HepG2 (cell line): ENCODE data around the gene ASPRV1. TPM values are rescaled to one million over a fixed set of nuclear protein-coding genes. Genes with fewer than 3 reads are reported as not detected.

ENCODE experiments used
- polyA plus RNA-seq, 8 experiments: library from polyadenylated mRNA; depleted of rRNA in 3 of 8; stranded (reverse) in 7 of 8; unstranded in 1 of 8; fragments of >200 nt; fragmentation: Illumina TruSeq in 4 of 8; extraction: Trizol in 4 of 8; gene quantifications; 2 replicates each; pipeline versions ENCODE4 v1.2.1 to v1.2.3, GENCODE V29; 2011 to 2016; ENCODE audit warnings: low read depth in 4 of 8, missing spikeins in 1 of 8, mixed read lengths in 1 of 8; ENCODE audit not compliant: insufficient read depth in 1 of 8
- total RNA-seq, 5 experiments: library from RNA; depleted of rRNA; stranded (reverse); fragments of >200 nt; fragmentation: Illumina TruSeq; extraction: Trizol; gene quantifications; 2 replicates each; pipeline ENCODE4 v1.2.3, GENCODE V29; 2016; ENCODE audit warnings: low read depth in 1 of 5

The ASPRV1 gene
- total and polyA plus RNA-seq, 2 of the 13 experiments (the other 11 are each of a cell fraction or from before 2014, with no cell fraction given), result 0.40 to 0.48 TPM

Other genes starting within 250 kb of the ASPRV1 start
- gene ANXA4, start 219.5 kb downstream of the ASPRV1 start, total RNA-seq (2016; rRNA removed; fragmentation: Illumina TruSeq; extraction: Trizol), result 155 and 237 TPM in 2 replicates
- 147 and 168 TPM in 2 replicates for gene ANXA4, start 219.5 kb downstream of the ASPRV1 start, polyA plus RNA-seq (2011; rRNA removed)
- 18.7 and 24.0 TPM in 2 replicates for gene GMCL1, start 132.0 kb downstream of the ASPRV1 start, total RNA-seq (2016; rRNA removed; fragmentation: Illumina TruSeq; extraction: Trizol)
- gene GMCL1, start 132.0 kb downstream of the ASPRV1 start, polyA plus RNA-seq (2011; rRNA removed), result 13.3 and 24.0 TPM in 2 replicates
- 54.6 and 80.8 TPM in 2 replicates for gene SNRNP27, start 67.7 kb downstream of the ASPRV1 start, total RNA-seq (2016; rRNA removed; fragmentation: Illumina TruSeq; extraction: Trizol)
- 36.4 and 49.8 TPM in 2 replicates for gene SNRNP27, start 67.7 kb downstream of the ASPRV1 start, polyA plus RNA-seq (2011; rRNA removed)
- 6.4 and 7.7 TPM in 2 replicates for gene MXD1, start 46.5 kb downstream of the ASPRV1 start, total RNA-seq (2016; rRNA removed; fragmentation: Illumina TruSeq; extraction: Trizol)
- 12.0 and 14.9 TPM in 2 replicates for gene MXD1, start 46.5 kb downstream of the ASPRV1 start, polyA plus RNA-seq (2011; rRNA removed)
- 32.0 and 104 TPM in 2 replicates for gene PCBP1, start 125.8 kb upstream of the ASPRV1 start, total RNA-seq (2016; rRNA removed; fragmentation: Illumina TruSeq; extraction: Trizol)
- 137 and 144 TPM in 2 replicates for gene PCBP1, start 125.8 kb upstream of the ASPRV1 start, polyA plus RNA-seq (2011; rRNA removed)
- gene C2orf42, start 229.4 kb upstream of the ASPRV1 start, total RNA-seq (2016; rRNA removed; fragmentation: Illumina TruSeq; extraction: Trizol), result 9.9 and 11.1 TPM in 2 replicates
- gene C2orf42, start 229.4 kb upstream of the ASPRV1 start, polyA plus RNA-seq (2011; rRNA removed), result 9.3 and 10.1 TPM in 2 replicates